Neural cell (in vitro differentiated cells): ENCODE results near the gene TRPV3. TPM values are rescaled to one million over a fixed set of nuclear protein-coding genes. Genes with fewer than 3 reads are reported as not detected.

Experiments used
- H2AFZ ChIP-seq: fragments of 200-600, 300-800 bp; sonication (generic), shearing (Covaris generic); 2 replicates; pipeline ENCODE4 v1.6.0; 2014; ENCODE audit warnings: low read depth, mild to moderate bottlenecking, antibody characterized with exemption, low read length, moderate library complexity
- H3F3A ChIP-seq: fragments of 200-600 bp; shearing (Covaris generic); 2 replicates; pipeline ENCODE4 v1.6.1; 2016; ENCODE audit warnings: mild to moderate bottlenecking, moderate library complexity, mixed read lengths, antibody characterized with exemption, low read length; ENCODE audit not compliant: insufficient read depth, poor library complexity, severe bottlenecking
- H3K27ac ChIP-seq: fragments of 200-600, 300-800 bp; sonication (generic), shearing (Covaris generic); 2 replicates; pipeline ENCODE4 v1.5.1; 2014; ENCODE audit warnings: mild to moderate bottlenecking, low read length, moderate library complexity
- H3K27me3 ChIP-seq: fragments of 300-800, 200-600 bp; sonication (generic), shearing (Covaris generic); 2 replicates; pipeline ENCODE4 v1.6.0; 2014; ENCODE audit warnings: mild to moderate bottlenecking, low read depth, low read length, moderate library complexity; ENCODE audit not compliant: insufficient read depth
- H3K36me3 ChIP-seq: fragments of 300-800, 200-600 bp; sonication (generic), shearing (Covaris generic); 2 replicates; pipeline ENCODE4 v1.5.1; 2014; ENCODE audit warnings: mild to moderate bottlenecking, antibody characterized with exemption, low read length, moderate library complexity; ENCODE audit not compliant: insufficient read depth
- H3K4me2 ChIP-seq: fragments of 300-800, 200-600 bp; sonication (generic), shearing (Covaris generic); 2 replicates; pipeline ENCODE4 v1.6.0; 2014; ENCODE audit warnings: mild to moderate bottlenecking, low read length
- H3K4me3 ChIP-seq: fragments of 300-800, 200-600 bp; sonication (generic), shearing (Covaris generic); 2 replicates; pipeline ENCODE4 v1.5.1; 2014; ENCODE audit warnings: mild to moderate bottlenecking, low read length, moderate library complexity
- H3K79me2 ChIP-seq: fragments of 200-600 bp; shearing (Covaris generic); replicated peaks from 2 replicates; pipeline ENCODE4 v1.6.0; 2014; ENCODE audit warnings: mild to moderate bottlenecking, low read length, moderate library complexity; ENCODE audit not compliant: insufficient read depth
- H3K9ac ChIP-seq: fragments of 300-800, 200-600 bp; sonication (generic), shearing (Covaris generic); 2 replicates; pipeline ENCODE4 v1.6.1; 2016; ENCODE audit warnings: mild to moderate bottlenecking, low read length, mixed read lengths
- H3K9me2 ChIP-seq: fragments of 200-600 bp; shearing (Covaris generic); 2 replicates; pipeline ENCODE4 v1.6.1; 2016; ENCODE audit warnings: mild to moderate bottlenecking, low read length, mixed read lengths; ENCODE audit not compliant: insufficient read depth
- H3K9me3 ChIP-seq: fragments of 200-600, 300-800 bp; sonication (generic), shearing (Covaris generic); 2 replicates; pipeline ENCODE4 v1.6.1; 2016; ENCODE audit warnings: mild to moderate bottlenecking, mixed run types, low read length, moderate library complexity, mixed read lengths
- H4K20me1 ChIP-seq: fragments of 200-600 bp; shearing (Covaris generic); 2 replicates; pipeline ENCODE4 v1.6.1; 2016; ENCODE audit warnings: mild to moderate bottlenecking, mixed run types; ENCODE audit not compliant: insufficient read depth
- CTCF ChIP-seq: fragments of 450-650 bp; IDR thresholded peaks from 2 replicates; pipeline ENCODE4 v1.5.1; 2014; ENCODE audit warnings: antibody characterized with exemption, mild to moderate bottlenecking, moderate library complexity; ENCODE audit not compliant: poor library complexity, severe bottlenecking
- EP300 ChIP-seq: fragments of 450-650 bp; conservative IDR thresholded peaks from 2 replicates; pipeline ENCODE4 v1.6.1; 2014; ENCODE audit warnings: antibody characterized with exemption, mild to moderate bottlenecking, moderate library complexity; ENCODE audit not compliant: poor library complexity, severe bottlenecking
- EZH2 ChIP-seq: fragments of 200-600, 300-800 bp; shearing (Covaris generic), sonication (generic); IDR thresholded peaks from 2 replicates; pipeline ENCODE4 v1.6.1; 2014; ENCODE audit warnings: antibody characterized with exemption, low read length, borderline replicate concordance, mild to moderate bottlenecking; ENCODE audit not compliant: insufficient read depth, poor library complexity, severe bottlenecking
- MXI1 ChIP-seq: fragments of 450-650 bp; conservative IDR thresholded peaks from 2 replicates; pipeline ENCODE4 v1.6.1; 2014; ENCODE audit warnings: antibody characterized with exemption, mild to moderate bottlenecking; ENCODE audit not compliant: poor library complexity, severe bottlenecking
- POLR2AphosphoS5 ChIP-seq: IDR thresholded peaks from 2 replicates; pipeline ENCODE4 v1.6.1; 2012
- RAD21 ChIP-seq: fragments of 450-650 bp; conservative IDR thresholded peaks from 2 replicates; pipeline ENCODE4 v1.6.1; 2014; ENCODE audit warnings: antibody characterized with exemption, mild to moderate bottlenecking, moderate library complexity
- REST ChIP-seq: IDR thresholded peaks from 2 replicates; pipeline ENCODE4 v1.6.1; 2012; ENCODE audit warnings: borderline replicate concordance
- SMC3 ChIP-seq: fragments of 450-650 bp; conservative IDR thresholded peaks from 2 replicates; pipeline ENCODE4 v1.6.1; 2014; ENCODE audit warnings: antibody characterized with exemption, mild to moderate bottlenecking, moderate library complexity; ENCODE audit not compliant: poor library complexity
- TAF1 ChIP-seq: IDR thresholded peaks from 2 replicates; pipeline ENCODE4 v1.6.1; 2012; ENCODE audit warnings: low read depth
- polyA plus RNA-seq: library from polyadenylated mRNA; depleted of rRNA; stranded (reverse); fragments of >200 nt; gene quantifications from 2 replicates; pipeline ENCODE4 v1.2.3, GENCODE V29; 2014

The TRPV3 gene
- polyA plus RNA-seq, 1 donor from 2014 or later, result 0.19 TPM

DNA sequence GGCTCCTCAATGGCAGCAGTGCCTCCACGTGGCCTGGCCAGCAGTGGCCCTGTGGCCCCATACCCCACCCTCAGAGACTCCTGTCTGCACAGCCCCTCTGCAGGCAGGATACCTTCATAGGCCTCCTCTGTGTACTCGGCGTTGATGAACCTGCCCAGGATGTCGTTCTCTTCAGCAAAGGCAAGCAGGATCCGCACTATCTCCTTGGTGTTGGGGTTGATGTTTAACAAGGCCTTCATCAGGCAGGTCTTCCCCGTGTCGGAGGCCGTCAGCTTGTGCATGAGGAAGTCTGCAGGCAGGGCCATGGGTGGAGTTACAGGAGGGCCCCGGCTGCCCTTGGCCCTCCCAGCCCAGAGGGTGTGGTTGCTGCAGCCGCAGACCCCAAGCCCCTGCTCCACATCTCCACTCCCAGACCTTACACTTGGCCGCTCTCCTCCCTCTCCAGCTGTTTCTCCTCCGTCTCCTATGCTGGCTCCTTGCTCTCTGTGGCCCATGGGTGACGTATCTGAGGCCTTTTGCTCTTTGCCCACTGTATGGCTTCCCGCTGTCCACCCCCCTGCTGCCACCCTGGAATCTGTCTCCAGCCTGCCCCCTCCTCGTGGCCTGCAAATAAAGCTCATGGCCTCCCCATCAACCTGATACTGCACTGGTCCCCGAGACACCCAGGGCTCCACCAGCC, 15.1 kb downstream of the TRPV3 start:
- Histone ChIP-seq H3K27ac (no peak overlapping the region), H2AFZ (no peak overlapping the region)
- no peak for TF ChIP-seq POLR2AphosphoS5
- TF ChIP-seq CTCF, result no peak
- no peak for TF ChIP-seq EZH2
- no peak for TF ChIP-seq REST
- no peak for TF ChIP-seq EP300
- TF ChIP-seq SMC3, result no peak
- no peak for TF ChIP-seq TAF1
- TF ChIP-seq RAD21, result no peak
- TF ChIP-seq MXI1, result no peak

DNA sequence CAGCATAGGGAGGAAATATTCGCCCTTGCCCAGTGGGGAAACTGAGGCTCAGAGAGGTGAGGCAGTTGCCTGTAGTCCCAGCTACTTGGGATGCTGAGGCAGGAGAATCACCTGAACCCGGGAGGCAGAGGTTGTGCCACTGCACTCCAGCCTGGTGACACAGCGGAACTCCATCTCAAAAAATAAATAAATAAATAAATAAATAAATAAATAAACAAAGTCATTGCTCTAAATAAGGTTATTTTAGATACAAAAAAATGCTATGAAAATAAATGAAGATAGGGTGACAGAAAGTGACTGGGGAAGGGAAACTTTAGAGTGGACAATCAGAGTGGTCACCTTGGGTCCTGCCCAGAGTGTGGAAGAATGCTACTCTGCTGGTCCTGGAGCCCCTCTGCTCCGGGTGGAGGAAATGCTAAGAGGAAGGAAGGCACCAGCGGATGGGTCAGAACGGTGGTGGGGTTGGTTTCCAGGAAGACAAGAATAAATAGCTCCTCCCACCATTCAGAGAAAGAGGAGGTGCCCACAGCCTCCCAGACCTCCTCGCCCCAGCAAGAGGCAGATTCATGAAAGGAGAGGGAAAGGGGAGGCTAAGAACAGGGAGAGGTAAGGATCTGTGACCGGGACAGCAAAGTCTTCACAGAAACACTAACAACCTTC, 17.6 kb downstream of the TRPV3 start:
- Histone ChIP-seq H3K4me2 (no peak overlapping the region), H3F3A (no peaks in the 10 kb centered on the region), H3K27ac (no peak overlapping the region), H3K27me3 (no peaks in the 10 kb centered on the region), H4K20me1 (no peaks in the 10 kb centered on the region), H3K9me3 (no peaks in the 10 kb centered on the region), H3K9me2 (no peaks in the 10 kb centered on the region), H3K36me3 (no peaks in the 10 kb centered on the region), H3K9ac (no peak overlapping the region), H3K79me2 (no peaks in the 10 kb centered on the region), H2AFZ (no peak overlapping the region), H3K4me3 (no peak overlapping the region)
- TF ChIP-seq EP300 (no peak), EZH2 (no peak), SMC3 (no peak), MXI1 (no peak), CTCF (no peak)

More for the DNA sequence above, 15.1 kb downstream of the TRPV3 start:
- H3K27me3 ChIP-seq, result no peaks in the 10 kb centered on the region
- no peak overlapping the region for H3K4me2 ChIP-seq
- H3K9me2 ChIP-seq, result no peaks in the 10 kb centered on the region
- H3F3A ChIP-seq, result no peaks in the 10 kb centered on the region
- no peak overlapping the region for H3K4me3 ChIP-seq
- H3K36me3 ChIP-seq, result no peaks in the 10 kb centered on the region
- no peaks in the 10 kb centered on the region for H3K9me3 ChIP-seq
- no peak overlapping the region for H3K9ac ChIP-seq
- H4K20me1 ChIP-seq, result no peaks in the 10 kb centered on the region
- H3K79me2 ChIP-seq, result no peaks in the 10 kb centered on the region
